Ovary (tissue), 9 donors: ENCODE measurements around the gene CPD. TPM values are rescaled to one million over a fixed set of nuclear protein-coding genes. Genes with fewer than 3 reads are reported as not detected.

ENCODE experiments used
- DNase-seq, 5 donors: peaks; one replicate each; pipeline ENCODE4 v3.0.0-alpha.2; 2019 to 2020
- H3K27ac ChIP-seq, 2 donors: fragments of 200-600 bp; one replicate each; pipeline versions ENCODE4 v1.5.1 to v1.8.0; 2019 to 2022
- H3K27me3 ChIP-seq: fragments of 200-600 bp; one replicate; pipeline ENCODE4 v1.8.0; 2022
- H3K36me3 ChIP-seq: fragments of 200-600 bp; sonication (generic); one replicate; pipeline ENCODE4 v1.5.1; 2019
- H3K4me1 ChIP-seq: one replicate; pipeline ENCODE4 v1.8.1; 2013; ENCODE audit warnings: mild to moderate bottlenecking, moderate library complexity; ENCODE audit not compliant: insufficient read depth
- H3K4me3 ChIP-seq: fragments of 200-600 bp; sonication (generic); one replicate; pipeline ENCODE4 v1.5.1; 2017
- H3K9me3 ChIP-seq, 2 donors: fragments of 200-600 bp in 1 of 2; sonication (generic) in 1 of 2; one replicate each; pipeline versions ENCODE4 v1.5.1 to v1.8.1; 2013 to 2019; ENCODE audit warnings: mild to moderate bottlenecking in 1 of 2, moderate library complexity in 1 of 2
- CTCF ChIP-seq, 3 donors: fragments of 450-650 bp in 2 of 3; fragments of 200-600 bp in 1 of 3; IDR thresholded peaks; one replicate each; pipeline versions ENCODE4 v1.5.1 to v1.8.0; 2016 to 2022; ENCODE audit warnings: antibody characterized with exemption in 3 of 3, mild to moderate bottlenecking in 1 of 3
- EP300 ChIP-seq: sonication (generic); formaldehyde crosslinking; IDR thresholded peaks from one replicate; pipeline ENCODE4 v1.6.1; 2017; ENCODE audit warnings: antibody characterized with exemption
- POLR2A ChIP-seq: fragments of 450-650 bp; IDR thresholded peaks from one replicate; pipeline ENCODE4 v1.6.1; 2017; ENCODE audit warnings: antibody characterized with exemption, mild to moderate bottlenecking, moderate library complexity
- WGBS, 3 donors: extraction: QIAGEN DNeasy Blood & Tissue Kit in 1 of 3; methylation state at CpG; one replicate each; pipeline versions ENCODE4 v1.1.5 to v1.1.7; 2013 to 2017; 5-methylcytosine and 5-hydroxymethylcytosine counted together
- intact Hi-C, 4 donors: fragments of 100-400 bp; cut with DNase I; formaldehyde crosslinking; loops; one replicate each; pipeline versions ENCODE4 v1.11.0 to v1.15.1; 2022 to 2023
- polyA plus RNA-seq, 2 donors: library from polyadenylated mRNA; stranded (reverse); fragments of 200-250 nt in 1 of 2; fragments of 350-450 nt in 1 of 2; fragmentation: Illumina TruSeq in 1 of 2; extraction: RNeasy Lipid Tissue Mini Kit (QIAGEN cat#74804) in 1 of 2; gene quantifications; one replicate each; pipeline ENCODE4 v1.2.3, GENCODE V29; 2013 to 2014
- total RNA-seq, 7 donors: library from RNA; depleted of rRNA in 2 of 7; stranded (reverse); fragments of >200 nt in 2 of 7; fragmentation: NEBNext Ultra II Directional in 3 of 7; extraction: Animal tissue kit (Norgen Biotek cat#: 25700) in 3 of 7; gene quantifications; one replicate each; pipeline versions ENCODE4 v1.1.0 to v1.2.4, GENCODE V29; 2016 to 2023
- donor health status: DM: no; HTN: no; CAD: no; lungs with moderate emphysema.
- donor health status: DM: no; HTN: no; CAD: no.
- donor health status: Bipolar disorder and iron deficiency.
- donor health status: DM: yes; HTN: yes; CAD: no.
- donor health status: DM: no; HTN: no; CAD: no.
- donor health status: DM: yes; HTN: yes; CAD: no.

The CPD gene
- total and polyA plus RNA-seq, 9 donors, result 8.6 to 53.8 (median 28.6) TPM

- TF ChIP-seq CTCF (IDR thresholded peaks at IDR 0.05) (no peak), EP300 (no peak), POLR2A (no peak)
- H3K36me3 ChIP-seq, result no peaks in the 10 kb centered on the region
- intact Hi-C loops, result no loop called here
- H3K4me3 ChIP-seq, result no peak overlapping the region
- H3K9me3 ChIP-seq, result no peaks in the 10 kb centered on the region
- 54 to 56% (median 56%) methylated on average over 8 of the region's 8 CpGs for WGBS, 3 donors
- no peak overlapping the region for H3K27ac ChIP-seq
- no peaks in the 10 kb centered on the region for H3K27me3 ChIP-seq
- H3K4me1 ChIP-seq, result peaks cover 2% of the 10 kb centered on the region
- no peak for DNase-seq
Measured at GRCh38 chr17:30336369-30337171, 42.2 kb upstream of the CPD start.

GRCh38 chr17:30337393-30337999 is 41.2 kb upstream of the CPD start:
- H3K27me3 ChIP-seq, result no peaks in the 10 kb centered on the region
- H3K4me3 ChIP-seq, result no peak overlapping the region
- H3K36me3 ChIP-seq, result no peaks in the 10 kb centered on the region
- H3K27ac ChIP-seq, result no peak overlapping the region
- H3K9me3 ChIP-seq, result no peaks in the 10 kb centered on the region
- peaks cover 2% of the 10 kb centered on the region for H3K4me1 ChIP-seq
- intact Hi-C loops, result no loop called here
- no peak for DNase-seq
- TF ChIP-seq POLR2A (no peak), EP300 (no peak), CTCF (IDR thresholded peaks at IDR 0.05) (no peak)
- 89 to 96% (median 95%) methylated on average over 1 of the region's 1 CpG for WGBS, 3 donors

- WGBS, 3 donors, result 80 to 83% (median 81%) methylated on average over 2 of the region's 2 CpGs
- no peak for TF ChIP-seq EP300
- H3K36me3 ChIP-seq, result no peaks in the 10 kb centered on the region
- H3K4me3 ChIP-seq, result no peak overlapping the region
- DNase-seq, result no peak
- intact Hi-C loops, result no loop called here
- peaks cover 2% of the 10 kb centered on the region for H3K4me1 ChIP-seq
- no peaks in the 10 kb centered on the region for H3K27me3 ChIP-seq
- no peak overlapping the region for H3K27ac ChIP-seq
- H3K9me3 ChIP-seq, result no peaks in the 10 kb centered on the region
Measured at GRCh38 chr17:30339086-30339485, 39.6 kb upstream of the CPD start.

GRCh38 chr17:30340801-30341356 is 37.8 kb upstream of the CPD start:
- peaks cover 2% of the 10 kb centered on the region for H3K4me1 ChIP-seq
- WGBS, 3 donors, result 15 to 22% (median 17%) methylated on average over 6 of the region's 6 CpGs
- no peaks in the 10 kb centered on the region for H3K9me3 ChIP-seq
- no peak for TF ChIP-seq CTCF (IDR thresholded peaks at IDR 0.05)
- TF ChIP-seq POLR2A, result no peak
- TF ChIP-seq EP300, result no peak
- H3K27me3 ChIP-seq, result no peaks in the 10 kb centered on the region
- no peak overlapping the region for H3K27ac ChIP-seq
- intact Hi-C loops, result no loop called here
- H3K36me3 ChIP-seq, result no peaks in the 10 kb centered on the region
- no peak overlapping the region for H3K4me3 ChIP-seq
- no peak for DNase-seq
